ENCODE results near the gene ERP44.

ERP44 gene

DNA sequence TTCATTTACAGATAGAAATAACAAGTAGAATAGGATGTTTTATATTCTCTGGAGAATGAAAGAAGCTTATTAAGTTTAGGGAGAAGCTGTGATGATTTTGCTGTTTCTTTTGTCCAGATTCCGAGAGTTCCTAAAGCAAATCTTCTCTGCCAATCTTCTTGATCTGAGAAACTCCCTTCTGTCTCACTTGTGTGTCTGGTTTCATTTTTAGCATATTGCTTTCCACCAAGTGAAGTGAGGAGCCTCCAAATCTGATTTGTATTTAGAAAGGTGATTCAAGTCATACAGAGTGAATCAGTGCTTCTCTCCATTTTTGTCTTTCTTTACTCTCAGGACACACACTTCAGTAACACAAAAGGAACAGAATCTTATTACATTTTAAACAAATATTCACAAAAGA is 144.0 kb downstream of the ERP44 start:
- H3K4me3 ChIP-seq (ENCODE audit: insufficient read depth, low read length, poor library complexity, severe bottlenecking) = no peak overlapping the region
- no peak overlapping the region for H3K4me2 ChIP-seq (ENCODE audit: low read depth, low read length, poor library complexity, severe bottlenecking)
- H3K36me3 ChIP-seq (ENCODE audit: low read length) = peaks cover 15% of the 10 kb centered on the region; the same call in 1 of the 2 replicates
- no peaks in the 10 kb centered on the region for H3K79me2 ChIP-seq (ENCODE audit: insufficient read depth, low read length)
- H3K27me3 ChIP-seq (ENCODE audit: low read length) = no peaks in the 10 kb centered on the region
- H3K9me3 ChIP-seq (ENCODE audit: insufficient read depth, low read length) = no peaks in the 10 kb centered on the region
- no peak overlapping the region for H3K27ac ChIP-seq (ENCODE audit: low read depth, low read length)
- no peaks in the 10 kb centered on the region for H3F3A ChIP-seq (ENCODE audit: insufficient read depth)
- no peaks in the 10 kb centered on the region for H4K20me1 ChIP-seq (ENCODE audit: low read depth, low read length)
- no peak for TF ChIP-seq EZH2phosphoT487 (conservative IDR thresholded peaks at IDR 0.05; ENCODE audit: low read length)
- TF ChIP-seq, protein P1, sequence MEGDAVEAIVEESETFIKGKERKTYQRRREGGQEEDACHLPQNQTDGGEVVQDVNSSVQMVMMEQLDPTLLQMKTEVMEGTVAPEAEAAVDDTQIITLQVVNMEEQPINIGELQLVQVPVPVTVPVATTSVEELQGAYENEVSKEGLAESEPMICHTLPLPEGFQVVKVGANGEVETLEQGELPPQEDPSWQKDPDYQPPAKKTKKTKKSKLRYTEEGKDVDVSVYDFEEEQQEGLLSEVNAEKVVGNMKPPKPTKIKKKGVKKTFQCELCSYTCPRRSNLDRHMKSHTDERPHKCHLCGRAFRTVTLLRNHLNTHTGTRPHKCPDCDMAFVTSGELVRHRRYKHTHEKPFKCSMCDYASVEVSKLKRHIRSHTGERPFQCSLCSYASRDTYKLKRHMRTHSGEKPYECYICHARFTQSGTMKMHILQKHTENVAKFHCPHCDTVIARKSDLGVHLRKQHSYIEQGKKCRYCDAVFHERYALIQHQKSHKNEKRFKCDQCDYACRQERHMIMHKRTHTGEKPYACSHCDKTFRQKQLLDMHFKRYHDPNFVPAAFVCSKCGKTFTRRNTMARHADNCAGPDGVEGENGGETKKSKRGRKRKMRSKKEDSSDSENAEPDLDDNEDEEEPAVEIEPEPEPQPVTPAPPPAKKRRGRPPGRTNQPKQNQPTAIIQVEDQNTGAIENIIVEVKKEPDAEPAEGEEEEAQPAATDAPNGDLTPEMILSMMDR (IDR thresholded peaks at IDR 0.05; ENCODE audit: insufficient read depth, low read length, poor library complexity, severe bottlenecking) = no peak
- no peaks in the 10 kb centered on the region for H3K9me2 ChIP-seq (replicated peaks; ENCODE audit: insufficient read depth, low read length)
- no peak overlapping the region for H2AFZ ChIP-seq (ENCODE audit: low read depth, low read length, severe bottlenecking)
- no peak overlapping the region for H3K9ac ChIP-seq (ENCODE audit: low read length)

DNA sequence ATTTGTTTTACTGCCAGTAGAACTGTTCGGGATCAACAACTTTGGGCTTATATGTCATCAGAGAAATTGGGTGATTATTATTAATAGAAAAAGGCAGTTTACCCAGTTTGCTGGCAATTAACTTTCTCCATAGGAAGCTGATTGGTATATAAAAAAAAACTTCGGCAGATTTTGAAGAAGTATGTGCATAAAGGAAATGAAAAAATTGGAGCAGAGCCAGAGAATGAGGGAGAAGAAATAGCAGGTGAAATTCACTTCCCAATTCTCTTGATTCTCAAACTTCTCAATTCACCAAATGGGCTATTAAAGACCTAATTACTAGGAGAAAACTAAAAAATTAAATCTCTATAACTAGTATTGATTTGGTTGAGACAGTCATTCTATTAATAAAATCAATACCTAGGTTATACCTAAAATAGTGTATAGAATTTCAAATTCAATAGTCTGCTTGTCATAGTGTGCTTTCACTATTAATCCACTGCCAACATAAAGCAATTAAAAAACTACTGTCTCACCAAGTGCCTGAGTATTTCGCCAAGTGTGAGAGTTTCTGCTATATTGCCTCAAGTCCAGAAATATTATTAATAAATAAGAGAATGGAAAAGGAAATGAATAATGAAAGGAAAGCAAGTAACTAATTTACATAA is 144.8 kb downstream of the ERP44 start:
- no peak overlapping the region for H2AFZ ChIP-seq (ENCODE audit: low read depth, low read length, severe bottlenecking)
- no peaks in the 10 kb centered on the region for H3K9me2 ChIP-seq (replicated peaks; ENCODE audit: insufficient read depth, low read length)
- no peak for TF ChIP-seq EZH2phosphoT487 (conservative IDR thresholded peaks at IDR 0.05; ENCODE audit: low read length)
- TF ChIP-seq, protein P1 (IDR thresholded peaks at IDR 0.05; ENCODE audit: insufficient read depth, low read length, poor library complexity, severe bottlenecking) = no peak
- H3K36me3 ChIP-seq (ENCODE audit: low read length) = peaks cover 15% of the 10 kb centered on the region; the same call in 1 of the 2 replicates
- no peaks in the 10 kb centered on the region for H3K27me3 ChIP-seq (ENCODE audit: low read length)
- H3K9ac ChIP-seq (ENCODE audit: low read length) = no peak overlapping the region
- no peaks in the 10 kb centered on the region for H3F3A ChIP-seq (ENCODE audit: insufficient read depth)
- no peak overlapping the region for H3K4me2 ChIP-seq (ENCODE audit: low read depth, low read length, poor library complexity, severe bottlenecking)
- H3K9me3 ChIP-seq (ENCODE audit: insufficient read depth, low read length) = no peaks in the 10 kb centered on the region
- H3K79me2 ChIP-seq (ENCODE audit: insufficient read depth, low read length) = no peaks in the 10 kb centered on the region
- no peak overlapping the region for H3K4me3 ChIP-seq (ENCODE audit: insufficient read depth, low read length, poor library complexity, severe bottlenecking)
- no peak overlapping the region for H3K27ac ChIP-seq (ENCODE audit: low read depth, low read length)
- no peaks in the 10 kb centered on the region for H4K20me1 ChIP-seq (ENCODE audit: low read depth, low read length)

DNA sequence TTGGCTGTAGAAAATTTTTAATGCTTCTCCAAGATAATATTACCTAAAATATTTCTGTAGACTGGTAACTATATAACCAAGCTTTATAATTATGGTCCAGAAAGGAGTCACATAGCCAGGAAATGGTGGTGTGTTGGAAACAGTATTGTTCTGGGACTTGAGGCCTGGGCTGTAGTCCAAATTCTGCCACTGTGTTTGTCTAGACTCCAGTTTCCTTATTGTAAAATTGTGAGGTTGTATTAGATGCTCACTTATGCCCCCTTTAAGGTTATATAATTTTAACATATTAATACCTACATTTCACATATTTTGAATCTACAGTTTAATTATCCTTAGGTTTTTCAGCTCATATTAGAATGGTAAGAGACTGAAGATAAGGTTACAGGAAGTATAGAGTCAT is 149.9 kb downstream of the ERP44 start:
- H3K27ac ChIP-seq (ENCODE audit: low read depth, low read length) = no peak overlapping the region
- no peak overlapping the region for H3K9ac ChIP-seq (ENCODE audit: low read length)
- no peak overlapping the region for H3K4me3 ChIP-seq (ENCODE audit: insufficient read depth, low read length, poor library complexity, severe bottlenecking)
- peaks cover 13% of the 10 kb centered on the region; the same call in 1 of the 2 replicates for H3K36me3 ChIP-seq (ENCODE audit: low read length)
- H3K9me3 ChIP-seq (ENCODE audit: insufficient read depth, low read length) = no peaks in the 10 kb centered on the region
- H3K9me2 ChIP-seq (replicated peaks; ENCODE audit: insufficient read depth, low read length) = no peaks in the 10 kb centered on the region
- TF ChIP-seq EZH2phosphoT487 (conservative IDR thresholded peaks at IDR 0.05; ENCODE audit: low read length) = no peak
- TF ChIP-seq, protein P1 (IDR thresholded peaks at IDR 0.05; ENCODE audit: insufficient read depth, low read length, poor library complexity, severe bottlenecking) = no peak
- H3K4me2 ChIP-seq (ENCODE audit: low read depth, low read length, poor library complexity, severe bottlenecking) = no peak overlapping the region
- H3F3A ChIP-seq (ENCODE audit: insufficient read depth) = no peaks in the 10 kb centered on the region
- H3K79me2 ChIP-seq (ENCODE audit: insufficient read depth, low read length) = no peaks in the 10 kb centered on the region
- peaks cover 3% of the 10 kb centered on the region; the same call in 1 of the 2 replicates for H4K20me1 ChIP-seq (ENCODE audit: low read depth, low read length)
- H2AFZ ChIP-seq (ENCODE audit: low read depth, low read length, severe bottlenecking) = no peak overlapping the region
- H3K27me3 ChIP-seq (ENCODE audit: low read length) = no peaks in the 10 kb centered on the region
